HG03565 (cell line): ENCODE data around the gene RIT2.

Experiments
- ATAC-seq: cut with Tn5 transposase; IDR thresholded peaks from one replicate; pipeline ENCODE4 v1.9.1; 2021; ENCODE audit warnings: mild to moderate bottlenecking, moderate library complexity; ENCODE audit not compliant: unreplicated experiment

Gene RIT2

GRCh38 chr18:43017622-43018021 lies 97.9 kb downstream of the RIT2 start:
- no peak for ATAC-seq

DNA sequence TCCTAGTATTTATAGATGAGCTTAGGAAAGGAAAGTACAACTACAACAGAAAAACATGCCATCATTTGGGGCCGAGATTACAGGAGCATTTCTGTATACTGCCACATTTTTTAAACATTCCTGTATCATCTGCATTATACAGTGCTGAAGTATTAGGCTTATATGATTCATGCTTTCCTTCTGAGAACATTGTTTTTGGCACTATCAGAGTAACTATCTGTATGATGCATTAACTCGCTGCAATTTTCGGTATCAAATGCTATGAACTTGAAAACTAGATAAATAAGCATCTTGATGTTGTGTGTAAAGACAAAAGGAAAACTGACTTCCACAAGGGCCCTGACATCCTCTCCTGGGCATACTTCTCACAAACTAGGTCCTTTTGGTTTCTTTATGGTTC lies 102.0 kb downstream of the RIT2 start:
- ATAC-seq, result no peak

- no peak for ATAC-seq
Measured at GRCh38 chr18:43012951-43013350, 102.5 kb downstream of the RIT2 start.

- ATAC-seq, result no peak
Measured at GRCh38 chr18:43010611-43011010, 104.9 kb downstream of the RIT2 start.

DNA sequence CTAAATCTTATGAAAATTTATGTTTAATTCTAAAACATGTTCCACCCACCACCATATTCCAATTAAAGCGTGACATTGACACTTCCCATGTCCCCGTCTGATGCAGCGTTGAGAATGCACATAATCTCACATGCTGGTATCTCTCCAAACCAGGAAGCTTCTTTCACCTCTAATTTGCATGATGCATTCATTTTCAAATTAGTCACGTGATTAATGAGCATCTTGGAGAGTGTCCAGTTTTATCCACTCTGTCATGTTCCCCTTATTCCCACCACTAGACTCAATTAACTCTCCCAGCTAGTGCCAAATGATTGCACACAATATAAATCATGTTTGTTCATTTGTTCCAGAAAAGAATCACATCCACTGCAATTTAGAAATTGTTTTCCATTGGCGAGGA lies 105.8 kb downstream of the RIT2 start:
- no peak for ATAC-seq

GRCh38 chr18:43007365-43007764 lies 108.1 kb downstream of the RIT2 start:
- ATAC-seq, result no peak

- ATAC-seq, result no peak
Measured at GRCh38 chr18:43004421-43004820, 111.1 kb downstream of the RIT2 start.

DNA sequence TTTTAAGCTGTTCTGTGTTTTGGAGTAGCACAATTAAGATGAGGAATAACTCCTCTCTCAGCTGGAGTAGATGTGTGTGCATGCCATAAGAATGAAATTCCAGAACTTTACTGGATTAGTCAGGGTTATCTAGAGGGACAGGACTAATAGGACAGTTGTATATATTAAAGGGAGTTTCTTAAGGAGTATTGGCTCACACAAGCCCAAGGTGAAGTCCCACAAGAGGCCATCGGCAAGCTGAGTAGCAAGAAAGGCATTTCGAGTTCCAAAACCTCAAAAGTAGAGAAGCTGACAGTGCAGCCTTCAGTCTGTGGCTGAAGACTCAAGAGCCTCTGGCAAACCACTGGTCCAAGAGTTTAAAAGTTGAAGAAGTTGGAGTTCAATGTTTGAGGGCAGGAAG lies 113.7 kb downstream of the RIT2 start:
- no peak for ATAC-seq

GRCh38 chr18:42996824-42997223 lies 118.7 kb downstream of the RIT2 start:
- ATAC-seq, result no peak

DNA sequence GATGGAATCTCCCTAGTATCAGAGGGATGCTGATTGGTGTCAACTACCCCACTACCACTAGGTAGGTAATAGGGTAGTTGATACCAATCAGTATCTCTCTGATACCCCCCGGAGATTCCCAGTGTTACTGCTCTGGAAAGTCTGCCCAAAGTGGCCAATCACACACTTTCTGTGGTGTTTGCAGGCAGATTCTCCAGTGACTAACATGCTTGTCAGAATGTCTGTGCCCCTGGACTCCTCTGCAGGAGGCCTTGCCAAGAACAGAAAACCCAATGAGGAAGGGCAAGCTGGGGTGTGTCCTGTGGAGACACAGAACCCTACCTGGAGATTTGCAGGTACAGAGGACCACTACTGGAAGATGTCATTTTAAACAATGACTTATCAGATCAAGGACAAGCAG lies 135.1 kb downstream of the RIT2 start:
- ATAC-seq, result no peak

DNA sequence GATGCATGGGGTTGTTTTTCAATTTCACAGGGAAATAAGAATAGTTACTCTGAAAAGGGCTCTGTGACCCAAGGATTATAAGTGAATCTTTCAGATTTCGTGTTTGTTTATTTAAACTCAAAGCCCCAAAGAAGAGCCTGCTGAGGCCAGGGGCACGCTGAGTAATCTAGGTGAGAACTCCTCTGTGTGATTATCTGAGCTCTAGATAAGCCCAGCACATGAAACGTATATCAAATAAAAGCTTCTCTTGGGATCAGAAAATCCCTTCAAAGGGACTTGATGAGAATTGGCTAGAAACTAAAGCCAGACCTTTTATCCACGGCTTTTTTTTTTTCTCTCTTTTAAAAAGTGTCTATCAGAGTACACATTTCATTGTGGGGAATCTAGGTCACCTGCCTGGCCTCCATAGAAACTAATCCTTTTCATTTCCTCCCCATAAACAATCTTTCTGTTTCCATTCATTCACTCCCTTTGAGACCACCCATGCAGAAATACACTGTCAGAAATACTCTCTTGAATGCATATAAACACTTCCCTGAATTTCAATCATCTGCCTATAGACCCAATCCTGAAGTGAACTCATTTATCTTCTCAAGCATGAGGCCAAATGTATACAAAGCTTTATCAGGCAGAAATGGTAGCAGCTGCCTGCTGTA lies 137.4 kb downstream of the RIT2 start:
- ATAC-seq, result no peak

GRCh38 chr18:42976869-42977590 lies 138.5 kb downstream of the RIT2 start:
- ATAC-seq, result no peak

GRCh38 chr18:42969366-42969765 lies 146.1 kb downstream of the RIT2 start:
- ATAC-seq, result no peak

DNA sequence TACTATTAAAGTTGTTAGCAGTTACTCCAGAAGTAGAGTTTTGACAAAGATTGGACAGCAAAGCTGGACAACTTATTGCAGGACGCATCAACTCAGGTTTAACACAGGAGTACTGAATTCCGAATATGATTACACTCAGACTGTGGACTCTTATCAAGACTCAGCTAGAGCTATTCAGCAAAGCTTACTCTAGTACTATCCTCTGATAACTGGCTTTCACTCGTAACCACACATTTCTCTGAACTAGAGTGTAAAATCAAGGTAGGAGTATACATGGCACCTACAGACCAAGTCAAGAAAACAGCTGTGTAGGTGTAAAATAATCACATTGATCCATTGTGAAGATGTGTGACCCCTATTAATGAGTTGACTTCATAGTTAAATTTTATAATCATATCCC lies 154.2 kb downstream of the RIT2 start:
- no peak for ATAC-seq

DNA sequence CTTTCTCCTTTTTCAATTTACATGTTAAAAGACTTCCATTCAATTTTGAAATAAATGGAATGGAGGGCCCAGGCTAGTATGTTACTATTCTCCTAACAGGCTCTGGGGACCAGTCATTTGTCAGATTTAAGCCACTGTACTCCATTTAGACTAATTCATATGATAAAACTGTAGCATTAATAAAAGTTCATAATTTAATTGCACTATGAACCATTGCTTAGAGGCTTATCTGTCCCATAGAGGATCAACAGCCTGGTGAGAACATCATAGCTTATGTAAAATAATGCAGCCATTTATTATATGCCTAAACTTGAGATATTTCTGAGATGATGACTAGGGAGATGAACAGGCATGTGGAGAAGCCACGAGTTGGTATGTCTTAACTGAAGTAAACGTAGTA lies 156.0 kb downstream of the RIT2 start:
- no peak for ATAC-seq

DNA sequence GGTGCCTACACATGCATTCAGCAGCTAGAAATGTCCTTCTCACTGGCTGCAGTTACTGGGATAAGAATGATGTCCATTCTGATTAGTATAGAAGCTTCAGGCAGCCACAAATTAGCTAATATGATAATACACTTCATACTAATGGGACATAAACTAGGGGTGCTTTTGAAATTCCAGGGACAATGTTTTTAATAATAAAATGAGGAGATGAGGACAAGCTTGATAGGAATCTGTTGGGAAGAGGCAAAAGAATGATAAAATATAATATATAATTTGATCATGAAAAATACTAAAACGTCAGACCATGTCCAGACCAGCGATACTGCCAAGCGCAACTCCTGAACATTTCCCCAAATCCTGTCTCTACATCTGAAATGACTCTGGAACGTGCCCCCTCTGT lies 157.1 kb downstream of the RIT2 start:
- ATAC-seq, result no peak

- ATAC-seq, result no peak
Measured at GRCh38 chr18:42956287-42956686, 159.2 kb downstream of the RIT2 start.

DNA sequence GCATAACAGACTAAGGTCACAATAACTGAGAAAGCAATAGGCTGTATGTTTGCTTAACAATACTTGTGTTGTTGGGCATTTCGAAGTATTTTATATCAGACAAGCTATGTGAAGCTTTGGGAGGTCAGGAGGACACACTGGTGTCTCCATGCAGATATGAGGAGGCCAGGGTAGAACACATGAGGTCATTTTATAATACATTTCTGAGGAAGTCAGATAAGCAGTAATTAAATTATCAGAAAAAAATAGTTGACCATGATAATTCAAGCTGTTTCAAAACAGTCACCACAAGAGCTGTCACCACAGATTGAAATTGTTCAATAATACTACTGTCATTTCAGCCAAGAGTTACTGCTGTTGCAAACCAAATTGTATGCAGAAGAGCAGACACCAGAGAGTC lies 160.6 kb downstream of the RIT2 start:
- ATAC-seq, result no peak

GRCh38 chr18:42953306-42953705 lies 162.2 kb downstream of the RIT2 start:
- ATAC-seq, result no peak

GRCh38 chr18:42950732-42951131 lies 164.8 kb downstream of the RIT2 start:
- no peak for ATAC-seq

GRCh38 chr18:42948831-42949230 lies 166.7 kb downstream of the RIT2 start:
- ATAC-seq, result no peak

DNA sequence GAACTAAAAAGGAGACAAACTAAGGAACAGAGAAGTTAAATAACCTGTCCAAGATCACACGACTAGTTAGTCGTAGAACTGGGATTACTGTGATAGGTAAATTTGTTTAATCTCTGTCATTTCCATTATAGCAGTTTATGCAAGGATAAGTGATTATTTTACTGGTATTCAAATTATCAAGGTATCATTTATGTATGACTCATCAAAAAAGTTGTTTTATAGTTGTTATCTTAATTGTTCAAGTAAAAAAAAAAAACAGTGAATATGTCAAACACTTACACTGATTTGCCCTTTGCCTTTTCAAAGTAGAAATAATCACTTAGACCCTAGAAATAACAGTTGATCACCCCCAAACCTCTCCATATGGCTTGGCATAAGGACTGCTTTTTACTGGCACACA lies 173.6 kb downstream of the RIT2 start:
- no peak for ATAC-seq

GRCh38 chr18:42941021-42941420 lies 174.5 kb downstream of the RIT2 start:
- ATAC-seq, result no peak
